ENCODE measurements around the gene RNU11. TPM values are rescaled to one million over a fixed set of nuclear protein-coding genes. Genes with fewer than 3 reads are reported as not detected.
"Not testable (repeated sequence)": the region's sequence is repeated elsewhere in the genome, so short reads cannot be mapped to it uniquely, and the experiment has no call there.

RNU11 gene
- polyA plus RNA-seq, 6 donors from 2014 or later: not detected

GRCh38 chr1:28644494-28644893 lies 3.9 kb upstream of the RNU11 start:
- no peaks in the 10 kb centered on the region for H3K27me3 Mint-ChIP-seq
- DNase-seq (no peak), ATAC-seq (ENCODE audit: low read depth in 2 of 2) (no peak)
- H3K4me1 Mint-ChIP-seq: peaks cover 38 to 68% (median 52%) of the 10 kb centered on the region in 3 donors
- H3K36me3 Mint-ChIP-seq: no peaks in the 10 kb centered on the region
- peak overlapping the region in 6 of 8 donors; percentile 93 to 100 (median 97) for H3K4me3 Mint-ChIP-seq
- H3K27ac Mint-ChIP-seq: peak overlapping the region; percentile 97 to 100 (median 99)
- H3K9me3 Mint-ChIP-seq: no peaks in the 10 kb centered on the region

- ATAC-seq (ENCODE audit: low read depth in 2 of 2); H3K36me3 Mint-ChIP-seq; H3K27me3 Mint-ChIP-seq; DNase-seq; H3K9me3 Mint-ChIP-seq: not testable (repeated sequence)
- peaks cover 38 to 65% (median 47%) of the 10 kb centered on the region in 3 donors for H3K4me1 Mint-ChIP-seq
- peak overlapping the region in 2 of 6 donors; percentile 84 to 97 for H3K27ac Mint-ChIP-seq
- peak overlapping the region in 1 of 8 donors; percentile 37 for H3K4me3 Mint-ChIP-seq
These were observed 3.0 kb upstream of the RNU11 start for GRCh38 chr1:28645406-28645805.

- Mint-ChIP-seq H3K27ac (peak overlapping the region in 5 of 6 donors; percentile 33 to 97 (median 69)), H3K27me3 (no peaks in the 10 kb centered on the region), H3K4me1 (peaks cover 38 to 59% (median 47%) of the 10 kb centered on the region in 3 donors), H3K4me3 (peak overlapping the region in 1 of 8 donors; percentile 4), H3K36me3 (no peaks in the 10 kb centered on the region), H3K9me3 (no peaks in the 10 kb centered on the region)
- ATAC-seq (ENCODE audit: low read depth in 2 of 2): no peak
- DNase-seq: no peak
These were observed 2.4 kb upstream of the RNU11 start for GRCh38 chr1:28646040-28646439.

GRCh38 chr1:28648008-28648473 lies 359 bp upstream of the RNU11 start:
- Mint-ChIP-seq H3K9me3 (no peaks in the 10 kb centered on the region), H3K36me3 (no peaks in the 10 kb centered on the region), H3K27me3 (no peaks in the 10 kb centered on the region), H3K4me3 (peak overlapping the region; percentile 79 to 94 (median 92)), H3K4me1 (peaks cover 26 to 39% (median 34%) of the 10 kb centered on the region in 3 donors), H3K27ac (peak overlapping the region; percentile 99 to 100 (median 100))
- DNase-seq (peak; percentile 92), ATAC-seq (ENCODE audit: low read depth in 2 of 2) (peak; percentile 70)

- DNase-seq; H3K9me3 Mint-ChIP-seq; H3K4me3 Mint-ChIP-seq; H3K36me3 Mint-ChIP-seq; H3K27me3 Mint-ChIP-seq; ATAC-seq (ENCODE audit: low read depth in 2 of 2); H3K27ac Mint-ChIP-seq: not testable (repeated sequence)
- peaks cover 9 to 11% (median 11%) of the 10 kb centered on the region in 3 donors for H3K4me1 Mint-ChIP-seq
These were observed 4.7 kb downstream of the RNU11 start for GRCh38 chr1:28653063-28653462.

- H3K27ac Mint-ChIP-seq; H3K4me1 Mint-ChIP-seq; H3K4me3 Mint-ChIP-seq; H3K36me3 Mint-ChIP-seq; DNase-seq; H3K9me3 Mint-ChIP-seq; H3K27me3 Mint-ChIP-seq; ATAC-seq (ENCODE audit: low read depth in 2 of 2): not testable (repeated sequence)
These were observed 5.5 kb downstream of the RNU11 start for GRCh38 chr1:28653870-28654269.

- H3K27ac Mint-ChIP-seq: peak overlapping the region in 1 of 6 donors; percentile 26
- not testable (repeated sequence) for H3K9me3 Mint-ChIP-seq; H3K36me3 Mint-ChIP-seq; DNase-seq; ATAC-seq (ENCODE audit: low read depth in 2 of 2); H3K27me3 Mint-ChIP-seq; H3K4me1 Mint-ChIP-seq
- H3K4me3 Mint-ChIP-seq: peak overlapping the region in 1 of 8 donors; percentile 42
These were observed 7.3 kb downstream of the RNU11 start for GRCh38 chr1:28655448-28656311.

- Mint-ChIP-seq H3K4me3 (no peak overlapping the region), H3K4me1 (peaks cover 0 to 4% (median 0%) of the 10 kb centered on the region in 3 donors), H3K27ac (no peak overlapping the region), H3K36me3 (no peaks in the 10 kb centered on the region), H3K27me3 (no peaks in the 10 kb centered on the region), H3K9me3 (no peaks in the 10 kb centered on the region)
- no peak for DNase-seq
- ATAC-seq (ENCODE audit: low read depth in 2 of 2): no peak
These were observed 7.9 kb downstream of the RNU11 start for GRCh38 chr1:28656335-28656734.

GRCh38 chr1:28663871-28664470 lies 15.6 kb downstream of the RNU11 start:
- no peaks in the 10 kb centered on the region for H3K27me3 Mint-ChIP-seq
- peak overlapping the region in 1 of 6 donors; percentile 50 for H3K27ac Mint-ChIP-seq
- H3K36me3 Mint-ChIP-seq: no peaks in the 10 kb centered on the region
- DNase-seq (no peak), ATAC-seq (ENCODE audit: low read depth in 2 of 2) (no peak)
- peaks cover 0 to 15% (median 6%) of the 10 kb centered on the region in 3 donors for H3K4me1 Mint-ChIP-seq
- peak overlapping the region in 1 of 8 donors; percentile 81 for H3K4me3 Mint-ChIP-seq
- H3K9me3 Mint-ChIP-seq: no peaks in the 10 kb centered on the region

- no peaks in the 10 kb centered on the region for H3K27me3 Mint-ChIP-seq
- H3K9me3 Mint-ChIP-seq: no peaks in the 10 kb centered on the region
- H3K4me3 Mint-ChIP-seq: peak overlapping the region in 5 of 8 donors; percentile 28 to 81 (median 62)
- no peak for DNase-seq
- H3K4me1 Mint-ChIP-seq: peaks cover 6 to 24% (median 11%) of the 10 kb centered on the region in 3 donors
- no peak for ATAC-seq (ENCODE audit: low read depth in 2 of 2)
- H3K27ac Mint-ChIP-seq: peak overlapping the region in 4 of 6 donors; percentile 52 to 72 (median 58)
- no peaks in the 10 kb centered on the region for H3K36me3 Mint-ChIP-seq
These were observed 18.4 kb downstream of the RNU11 start for GRCh38 chr1:28666806-28667205.

GRCh38 chr1:28668191-28668955 lies 20.0 kb downstream of the RNU11 start, which contains the start of gene GMEB1:
Gene GMEB1 (plus strand): TSS chr1:28668784. CDS start chr1:28683613, 14,829 bp downstream.
- Mint-ChIP-seq H3K4me1 (peaks cover 6 to 29% (median 11%) of the 10 kb centered on the region in 3 donors), H3K27me3 (no peaks in the 10 kb centered on the region), H3K36me3 (no peaks in the 10 kb centered on the region), H3K27ac (peak within 1 kb of the TSS; percentile 93 to 100 (median 98)), H3K9me3 (no peaks in the 10 kb centered on the region), H3K4me3 (peak within 1 kb of the TSS; percentile 89 to 100 (median 96))
- peak; percentile 72 to 75 for ATAC-seq (ENCODE audit: low read depth in 2 of 2)
- DNase-seq: peak; percentile 84

- Mint-ChIP-seq H3K4me3 (peak overlapping the region; percentile 89 to 100 (median 96)), H3K27ac (peak overlapping the region; percentile 87 to 100 (median 98)), H3K27me3 (no peaks in the 10 kb centered on the region), H3K9me3 (no peaks in the 10 kb centered on the region), H3K36me3 (no peaks in the 10 kb centered on the region), H3K4me1 (peaks cover 6 to 29% (median 11%) of the 10 kb centered on the region in 3 donors)
- ATAC-seq (ENCODE audit: low read depth in 2 of 2) (peak; percentile 72 to 74), DNase-seq (peak; percentile 70)
These were observed 20.7 kb downstream of the RNU11 start for GRCh38 chr1:28668956-28669723.
